ENCODE data around the gene HDAC4.

The HDAC4 gene

GRCh38 chr2:239114119-239114581, 286.7 kb downstream of the HDAC4 start:
- H3K36me3 ChIP-seq (ENCODE audit: control insufficient read depth in 2 of 2, insufficient read depth in 1 of 2, low read length in 2 of 2), result peaks cover 0 to 18% of the 10 kb centered on the region in 2 experiments; a peak in 1 of 3 replicates
- TF ChIP-seq ZNF302 (tag by site-specific recombination; IDR thresholded peaks at IDR 0.05; ENCODE audit: low read depth) (no peak), ZNF341 (tag by site-specific recombination; IDR thresholded peaks at IDR 0.05; ENCODE audit: low read depth) (peak; percentile 89)
- peaks cover 7% of the 10 kb centered on the region for H3K4me1 ChIP-seq (ENCODE audit: control insufficient read depth, insufficient read depth, low read length)
- POLR2A ChIA-PET, result no interaction called here
- CTCF ChIA-PET, result no interaction called here
- no peaks in the 10 kb centered on the region for H3K9me3 ChIP-seq (ENCODE audit: control insufficient read depth, insufficient read depth, low read depth, low read length)
- no peak overlapping the region for H3K4me3 ChIP-seq (ENCODE audit: low read depth, low read length)
- H3K27ac ChIP-seq (ENCODE audit: extremely low read depth, low read depth, low read length), result no peak overlapping the region

GRCh38 chr2:239113615-239114014, 287.2 kb downstream of the HDAC4 start:
- no peak for TF ChIP-seq ZNF2 (tag by site-specific recombination; IDR thresholded peaks at IDR 0.05)
- TF ChIP-seq PRDM4 (tag by site-specific recombination; IDR thresholded peaks at IDR 0.05), result no peak
- TF ChIP-seq ZNF639 (tag by site-specific recombination; IDR thresholded peaks at IDR 0.05), result no peak
- no peak for TF ChIP-seq ZNF501 (tag by site-specific recombination; IDR thresholded peaks at IDR 0.05)
- no peak for TF ChIP-seq ZNF112 (tag by site-specific recombination; IDR thresholded peaks at IDR 0.05)
- no peak for TF ChIP-seq ZNF529 (tag by site-specific recombination; IDR thresholded peaks at IDR 0.05; ENCODE audit: insufficient replicate concordance)
- no peak for TF ChIP-seq ZNF169 (tag by site-specific recombination; IDR thresholded peaks at IDR 0.05)
- no peak for TF ChIP-seq SCRT2 (tag by site-specific recombination; IDR thresholded peaks at IDR 0.05)
- no peak for TF ChIP-seq ZNF521 (tag by site-specific recombination; IDR thresholded peaks at IDR 0.05)
- TF ChIP-seq CTCF (tag by site-specific recombination; IDR thresholded peaks at IDR 0.05), result no peak
- TF ChIP-seq ZNF488 (tag by site-specific recombination; IDR thresholded peaks at IDR 0.05), result no peak
- TF ChIP-seq BCL11A (tag by site-specific recombination; IDR thresholded peaks at IDR 0.05; ENCODE audit: low read depth), result no peak
- Histone ChIP-seq H3K36me3 (ENCODE audit: control insufficient read depth in 2 of 2, insufficient read depth in 1 of 2, low read length in 2 of 2) (peaks cover 0 to 18% of the 10 kb centered on the region in 2 experiments; a peak in 1 of 3 replicates), H3K4me1 (ENCODE audit: control insufficient read depth, insufficient read depth, low read length) (peaks cover 7% of the 10 kb centered on the region), H3K27ac (ENCODE audit: extremely low read depth, low read depth, low read length) (no peak overlapping the region), H3K4me3 (ENCODE audit: low read depth, low read length) (no peak overlapping the region), H3K9me3 (ENCODE audit: control insufficient read depth, insufficient read depth, low read depth, low read length) (no peaks in the 10 kb centered on the region)
- POLR2A ChIA-PET, result no interaction called here
- CTCF ChIA-PET, result no interaction called here

GRCh38 chr2:239113171-239113570, 287.6 kb downstream of the HDAC4 start:
- ChIA-PET POLR2A (no interaction called here), CTCF (interaction anchor here (0.7 to 0.8 kb wide), 2 partner anchors 155 to 881 kb away, joined by 3 read pairs; no protein-coding TSS in a partner anchor)
- TF ChIP-seq ZNF426 (tag by site-specific recombination; IDR thresholded peaks at IDR 0.05) (no peak), ZNF791 (tag by site-specific recombination; IDR thresholded peaks at IDR 0.05) (no peak), ZBTB49 (tag by site-specific recombination; IDR thresholded peaks at IDR 0.05; ENCODE audit: low read depth) (no peak), ZNF311 (tag by site-specific recombination; IDR thresholded peaks at IDR 0.05; ENCODE audit: borderline replicate concordance) (no peak), KLF9 (tag by site-specific recombination; IDR thresholded peaks at IDR 0.05; ENCODE audit: low read depth) (no peak)

More at GRCh38 chr2:239113171-239113570, 287.6 kb downstream of the HDAC4 start:
- H3K4me3 ChIP-seq (ENCODE audit: low read depth, low read length), result no peak overlapping the region
- no peak overlapping the region for H3K27ac ChIP-seq (ENCODE audit: extremely low read depth, low read depth, low read length)
- peaks cover 0 to 21% of the 10 kb centered on the region in 2 experiments; a peak in 1 of 3 replicates for H3K36me3 ChIP-seq (ENCODE audit: control insufficient read depth in 2 of 2, insufficient read depth in 1 of 2, low read length in 2 of 2)
- H3K9me3 ChIP-seq (ENCODE audit: control insufficient read depth, insufficient read depth, low read depth, low read length), result no peaks in the 10 kb centered on the region
- peaks cover 7% of the 10 kb centered on the region for H3K4me1 ChIP-seq (ENCODE audit: control insufficient read depth, insufficient read depth, low read length)
